Activated naive CD4-positive, alpha-beta T cell treated with anti-CD3 and anti-CD28 coated beads, Interleukin-2, amount 10 ng/mL, durations not matched to agents 7 days and 5 days (primary cell): ENCODE measurements around the gene INO80.
A peak's percentile ranks its signal among the peaks of the same experiment; 100 is the strongest.

Experiments
- CTCF ChIA-PET: fragments of 350-600 bp; sonication (Branson Sonifier 250); formaldehyde crosslinking; loops from one replicate; lab custom pipeline; 2021; ENCODE audit warnings: antibody characterized with exemption; lab: Charles Lee
- DNase-seq: peaks from one replicate; pipeline ENCODE4 v3.0.0-alpha.2; 2020
- H3K27ac Mint-ChIP-seq: one replicate; pipeline ENCODE4 v1.8.0; 2021; ENCODE audit warnings: mild to moderate bottlenecking, moderate library complexity, mixed read lengths
- H3K27me3 Mint-ChIP-seq: one replicate; pipeline ENCODE4 v1.8.0; 2021; ENCODE audit warnings: mild to moderate bottlenecking, mixed read lengths
- H3K36me3 Mint-ChIP-seq: one replicate; pipeline ENCODE4 v1.8.0; 2021; ENCODE audit warnings: mixed read lengths
- H3K4me1 Mint-ChIP-seq: one replicate; pipeline ENCODE4 v1.8.0; 2021; ENCODE audit warnings: mixed read lengths
- H3K4me3 Mint-ChIP-seq: one replicate; pipeline ENCODE4 v1.8.0; 2021; ENCODE audit warnings: mild to moderate bottlenecking, moderate library complexity, mixed read lengths
- H3K9me3 Mint-ChIP-seq: one replicate; pipeline ENCODE4 v1.8.0; 2021; ENCODE audit warnings: mixed read lengths

INO80 gene

GRCh38 chr15:40943764-40944365 lies 172.2 kb downstream of the INO80 start:
- no peak for DNase-seq
- Mint-ChIP-seq H3K36me3 (peaks cover 1% of the 10 kb centered on the region), H3K27me3 (peaks cover 27% of the 10 kb centered on the region), H3K4me1 (peaks cover 48% of the 10 kb centered on the region), H3K27ac (no peak overlapping the region), H3K4me3 (peak overlapping the region; percentile 73), H3K9me3 (no peaks in the 10 kb centered on the region)
- CTCF ChIA-PET: interaction anchor here (4.1 kb wide), 1 partner anchor 10 kb away, joined by 43 read pairs; the partner anchor contains the start of gene CHAC1

GRCh38 chr15:40942878-40943277 lies 173.2 kb downstream of the INO80 start:
- peak overlapping the region; percentile 73 for H3K4me3 Mint-ChIP-seq
- H3K9me3 Mint-ChIP-seq: no peaks in the 10 kb centered on the region
- H3K27ac Mint-ChIP-seq: no peak overlapping the region
- peaks cover 1% of the 10 kb centered on the region for H3K36me3 Mint-ChIP-seq
- peaks cover 28% of the 10 kb centered on the region for H3K27me3 Mint-ChIP-seq
- CTCF ChIA-PET: interaction anchor here (0.8 to 4.1 kb wide), 13 partner anchors 9 to 243 kb away, joined by 3 to 43 read pairs (median 6); partner anchors contain the start of gene CHAC1
- DNase-seq: no peak
- peaks cover 52% of the 10 kb centered on the region for H3K4me1 Mint-ChIP-seq

GRCh38 chr15:40942337-40942854 lies 173.7 kb downstream of the INO80 start:
- Mint-ChIP-seq H3K27ac (no peak overlapping the region), H3K4me1 (peaks cover 52% of the 10 kb centered on the region), H3K36me3 (peaks cover 1% of the 10 kb centered on the region), H3K4me3 (peak overlapping the region; percentile 73), H3K9me3 (no peaks in the 10 kb centered on the region), H3K27me3 (peaks cover 27% of the 10 kb centered on the region)
- CTCF ChIA-PET: interaction anchor here (0.7 to 4.1 kb wide), 18 partner anchors 9 to 243 kb away, joined by 3 to 43 read pairs (median 5); partner anchors contain the start of gene CHAC1
- no peak for DNase-seq

GRCh38 chr15:40941528-40942336 lies 174.3 kb downstream of the INO80 start:
- DNase-seq: peak; percentile 85
- Mint-ChIP-seq H3K27ac (no peak overlapping the region), H3K4me3 (peak overlapping the region; percentile 73), H3K9me3 (no peaks in the 10 kb centered on the region), H3K36me3 (peaks cover 1% of the 10 kb centered on the region), H3K27me3 (peaks cover 31% of the 10 kb centered on the region), H3K4me1 (peaks cover 52% of the 10 kb centered on the region)
- CTCF ChIA-PET: interaction anchor here (0.7 to 4.1 kb wide), 17 partner anchors 7 to 241 kb away, joined by 3 to 43 read pairs (median 5); partner anchors contain the start of gene CHAC1

- Mint-ChIP-seq H3K4me3 (peak overlapping the region; percentile 18), H3K36me3 (peaks cover under 1% of the 10 kb centered on the region), H3K27ac (no peak overlapping the region), H3K9me3 (no peaks in the 10 kb centered on the region), H3K4me1 (peaks cover 50% of the 10 kb centered on the region), H3K27me3 (peaks cover 31% of the 10 kb centered on the region)
- DNase-seq: no peak
- CTCF ChIA-PET: interaction anchor here (1.0 to 4.1 kb wide), 16 partner anchors 8 to 82 kb away, joined by 3 to 43 read pairs (median 6); partner anchors contain the start of gene CHAC1
Observed at GRCh38 chr15:40941068-40941527, 175.0 kb downstream of the INO80 start.

GRCh38 chr15:40940296-40940801 lies 175.7 kb downstream of the INO80 start:
- peaks cover 42% of the 10 kb centered on the region for H3K4me1 Mint-ChIP-seq
- CTCF ChIA-PET: interaction anchor here (1.0 to 4.1 kb wide), 10 partner anchors 9 to 82 kb away, joined by 3 to 43 read pairs (median 5); partner anchors contain the start of gene CHAC1
- H3K27me3 Mint-ChIP-seq: peaks cover 38% of the 10 kb centered on the region
- peak overlapping the region; percentile 84 for H3K27ac Mint-ChIP-seq
- no peaks in the 10 kb centered on the region for H3K9me3 Mint-ChIP-seq
- H3K4me3 Mint-ChIP-seq: peak overlapping the region; percentile 0
- H3K36me3 Mint-ChIP-seq: no peaks in the 10 kb centered on the region
- DNase-seq: no peak

- no peak overlapping the region for H3K4me3 Mint-ChIP-seq
- H3K4me1 Mint-ChIP-seq: peaks cover 32% of the 10 kb centered on the region
Observed at GRCh38 chr15:40938536-40938870, 177.6 kb downstream of the INO80 start.

GRCh38 chr15:40937762-40938535 lies 178.1 kb downstream of the INO80 start:
- no peak for DNase-seq
- Mint-ChIP-seq H3K27me3 (peaks cover 45% of the 10 kb centered on the region), H3K9me3 (no peaks in the 10 kb centered on the region), H3K4me3 (no peak overlapping the region), H3K27ac (no peak overlapping the region), H3K4me1 (peaks cover 27% of the 10 kb centered on the region), H3K36me3 (no peaks in the 10 kb centered on the region)
- CTCF ChIA-PET: no interaction called here

More at GRCh38 chr15:40938536-40938870, 177.6 kb downstream of the INO80 start:
- Mint-ChIP-seq H3K27me3 (peaks cover 41% of the 10 kb centered on the region), H3K36me3 (no peaks in the 10 kb centered on the region), H3K9me3 (no peaks in the 10 kb centered on the region), H3K27ac (no peak overlapping the region)
- CTCF ChIA-PET: no interaction called here
- DNase-seq: no peak

GRCh38 chr15:40936709-40937666 lies 179.1 kb downstream of the INO80 start:
- H3K4me3 Mint-ChIP-seq: no peak overlapping the region
- DNase-seq: no peak
- no peaks in the 10 kb centered on the region for H3K9me3 Mint-ChIP-seq
- H3K27ac Mint-ChIP-seq: no peak overlapping the region
- H3K36me3 Mint-ChIP-seq: no peaks in the 10 kb centered on the region
- H3K4me1 Mint-ChIP-seq: peaks cover 22% of the 10 kb centered on the region
- H3K27me3 Mint-ChIP-seq: peaks cover 47% of the 10 kb centered on the region
- CTCF ChIA-PET: no interaction called here

GRCh38 chr15:40936234-40936708 lies 179.8 kb downstream of the INO80 start:
- H3K9me3 Mint-ChIP-seq: no peaks in the 10 kb centered on the region
- peaks cover 54% of the 10 kb centered on the region for H3K27me3 Mint-ChIP-seq
- CTCF ChIA-PET: no interaction called here

GRCh38 chr15:40934457-40934856 lies 181.6 kb downstream of the INO80 start:
- H3K4me1 Mint-ChIP-seq: peaks cover 23% of the 10 kb centered on the region
- H3K9me3 Mint-ChIP-seq: no peaks in the 10 kb centered on the region
- no peaks in the 10 kb centered on the region for H3K36me3 Mint-ChIP-seq
- H3K4me3 Mint-ChIP-seq: no peak overlapping the region
- peaks cover 73% of the 10 kb centered on the region for H3K27me3 Mint-ChIP-seq
- CTCF ChIA-PET: interaction anchor here (1.7 kb wide), 1 partner anchor 8 kb away, joined by 6 read pairs; no protein-coding TSS in a partner anchor
- no peak for DNase-seq
- H3K27ac Mint-ChIP-seq: no peak overlapping the region

More at GRCh38 chr15:40936234-40936708, 179.8 kb downstream of the INO80 start:
- H3K27ac Mint-ChIP-seq: no peak overlapping the region
- H3K4me3 Mint-ChIP-seq: no peak overlapping the region
- H3K4me1 Mint-ChIP-seq: peaks cover 22% of the 10 kb centered on the region
- no peak for DNase-seq
- no peaks in the 10 kb centered on the region for H3K36me3 Mint-ChIP-seq

- no peak overlapping the region for H3K4me3 Mint-ChIP-seq
- H3K27me3 Mint-ChIP-seq: peaks cover 82% of the 10 kb centered on the region
- H3K4me1 Mint-ChIP-seq: peaks cover 31% of the 10 kb centered on the region
- no peaks in the 10 kb centered on the region for H3K36me3 Mint-ChIP-seq
- no peak overlapping the region for H3K27ac Mint-ChIP-seq
- CTCF ChIA-PET: interaction anchor here (1.7 kb wide), 1 partner anchor 9 kb away, joined by 6 read pairs; no protein-coding TSS in a partner anchor
- DNase-seq: no peak
- H3K9me3 Mint-ChIP-seq: no peaks in the 10 kb centered on the region
Observed at GRCh38 chr15:40933517-40933902, 182.6 kb downstream of the INO80 start.
